ENCODE data around the gene FOXL2.

GRCh38 chr3:138909904-138910303, 37.0 kb downstream of the FOXL2 start:
- TF ChIP-seq CTCF (conservative IDR thresholded peaks at IDR 0.05 in 1 of 2, IDR thresholded peaks at IDR 0.05 in 1 of 2; ENCODE audit: extremely low read depth in 1 of 2, insufficient read depth in 1 of 2, low read depth in 1 of 2, low read length in 2 of 2) (peak in 1 of 2 donors; percentile 37), EZH2 (IDR thresholded peaks at IDR 0.05; ENCODE audit: borderline replicate concordance, low read length) (no peak)

All from mammary epithelial cell (primary cell).